OCI-LY1 (cell line): Measurements from ENCODE around the gene GRAMD1B.
"Not testable (repeated sequence)": the region's sequence is repeated elsewhere in the genome, so short reads cannot be mapped to it uniquely, and the experiment has no call there.

Experiments
- H2AFZ ChIP-seq: fragments of 200-600 bp; sonication (generic), shearing (Covaris generic); 2 replicates; pipeline ENCODE4 v1.6.0; 2014; ENCODE audit warnings: antibody characterized with exemption, mild to moderate bottlenecking, low read length
- H3F3A ChIP-seq: fragments of 200-600 bp; sonication (generic), shearing (Covaris generic); 2 replicates; pipeline ENCODE4 v1.6.0; 2014; ENCODE audit warnings: mild to moderate bottlenecking, antibody characterized with exemption, low read length, moderate library complexity; ENCODE audit not compliant: insufficient read depth
- H3K27ac ChIP-seq: fragments of 200-600 bp; sonication (generic); 2 replicates; pipeline ENCODE4 v1.5.1; 2014; ENCODE audit warnings: low read length, mixed run types, mild to moderate bottlenecking, low read depth; ENCODE audit not compliant: poor library complexity, severe bottlenecking
- H3K27me3 ChIP-seq: fragments of 200-600 bp; sonication (generic); 2 replicates; pipeline ENCODE4 v1.6.0; 2014; ENCODE audit warnings: antibody characterized with exemption, mild to moderate bottlenecking, low read length, moderate library complexity; ENCODE audit not compliant: insufficient read depth
- H3K36me3 ChIP-seq: fragments of 200-600 bp; sonication (generic); 2 replicates; pipeline ENCODE4 v1.6.1; 2014; ENCODE audit warnings: mild to moderate bottlenecking, antibody characterized with exemption, low read length, moderate library complexity, mixed read lengths; ENCODE audit not compliant: insufficient read depth
- H3K4me1 ChIP-seq: fragments of 200-600 bp; sonication (generic); 2 replicates; pipeline ENCODE4 v1.5.1; 2014; ENCODE audit warnings: mild to moderate bottlenecking, low read length, moderate library complexity; ENCODE audit not compliant: insufficient read depth, severe bottlenecking
- H3K4me2 ChIP-seq: fragments of 200-600 bp; sonication (generic), shearing (Covaris generic); 2 replicates; pipeline ENCODE4 v1.6.1; 2014; ENCODE audit warnings: low read length
- H3K4me3 ChIP-seq: fragments of 200-600 bp; sonication (generic); 2 replicates; pipeline ENCODE4 v1.5.1; 2014; ENCODE audit warnings: low read length, low read depth, mild to moderate bottlenecking, mixed read lengths; ENCODE audit not compliant: poor library complexity, severe bottlenecking
- H3K79me2 ChIP-seq: fragments of 200-600 bp; shearing (Covaris generic); 2 replicates; pipeline ENCODE4 v1.6.1; 2016; ENCODE audit warnings: mixed run types, low read length, mixed read lengths; ENCODE audit not compliant: insufficient read depth
- H3K9ac ChIP-seq: fragments of 200-600 bp; sonication (generic), shearing (Covaris generic); 2 replicates; pipeline ENCODE4 v1.6.1; 2014; ENCODE audit warnings: mild to moderate bottlenecking, low read length, mixed read lengths
- H3K9me2 ChIP-seq: fragments of 200-600 bp; sonication (generic), shearing (Covaris generic); 2 replicates; pipeline ENCODE4 v1.6.1; 2014; ENCODE audit warnings: low read depth, mild to moderate bottlenecking, low read length, mixed read lengths
- H3K9me3 ChIP-seq: fragments of 200-600 bp; shearing (Covaris generic); 2 replicates; pipeline ENCODE4 v1.6.1; 2014; ENCODE audit warnings: low read length, mixed read lengths
- H4K20me1 ChIP-seq: fragments of 200-600 bp; sonication (generic), shearing (Covaris generic); 2 replicates; pipeline ENCODE4 v1.6.0; 2016; ENCODE audit warnings: mild to moderate bottlenecking, low read length; ENCODE audit not compliant: insufficient read depth
- CTCF ChIP-seq: fragments of 200-600 bp; sonication (generic), shearing (Covaris generic); IDR thresholded peaks from 2 replicates; pipeline ENCODE4 v1.5.1; 2017; ENCODE audit warnings: mild to moderate bottlenecking, antibody characterized with exemption, low read length, moderate library complexity, mixed read lengths
- EZH2 ChIP-seq: fragments of 200-600 bp; sonication (generic), shearing (Covaris generic); IDR thresholded peaks from 2 replicates; pipeline ENCODE4 v1.8.0; 2017; ENCODE audit warnings: borderline replicate concordance, mixed run types, mild to moderate bottlenecking, antibody characterized with exemption, low read length, moderate library complexity, mixed read lengths

The GRAMD1B gene

DNA sequence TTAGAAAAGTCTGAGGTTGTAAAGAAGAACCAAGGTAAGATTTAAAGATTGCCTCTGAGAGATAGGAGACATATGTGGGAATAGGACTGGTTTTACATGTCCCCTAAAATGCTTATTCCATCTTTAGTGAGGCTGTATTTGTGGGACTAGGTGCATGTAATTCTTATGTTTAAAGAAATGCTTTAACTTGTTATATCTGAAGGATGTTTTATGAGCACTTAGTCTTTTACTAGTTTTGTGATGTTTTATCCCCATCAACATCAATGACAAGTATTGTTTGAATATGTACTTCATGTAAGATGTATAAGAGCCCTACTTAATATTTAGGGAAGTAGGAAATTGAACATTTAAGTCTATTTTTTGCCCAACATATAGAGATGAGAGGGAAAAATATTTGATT is 24.7 kb downstream of the GRAMD1B start:
- Histone ChIP-seq H3F3A (no peaks in the 10 kb centered on the region), H4K20me1 (no peaks in the 10 kb centered on the region), H3K4me1 (no peaks in the 10 kb centered on the region), H3K79me2 (no peaks in the 10 kb centered on the region), H3K27ac (no peak overlapping the region), H3K36me3 (no peaks in the 10 kb centered on the region), H3K9me2 (no peaks in the 10 kb centered on the region), H3K9me3 (no peaks in the 10 kb centered on the region), H3K4me2 (no peak overlapping the region), H3K9ac (no peak overlapping the region), H2AFZ (no peak overlapping the region), H3K27me3 (no peaks in the 10 kb centered on the region), H3K4me3 (no peak overlapping the region)
- TF ChIP-seq CTCF (no peak), EZH2 (no peak)

DNA sequence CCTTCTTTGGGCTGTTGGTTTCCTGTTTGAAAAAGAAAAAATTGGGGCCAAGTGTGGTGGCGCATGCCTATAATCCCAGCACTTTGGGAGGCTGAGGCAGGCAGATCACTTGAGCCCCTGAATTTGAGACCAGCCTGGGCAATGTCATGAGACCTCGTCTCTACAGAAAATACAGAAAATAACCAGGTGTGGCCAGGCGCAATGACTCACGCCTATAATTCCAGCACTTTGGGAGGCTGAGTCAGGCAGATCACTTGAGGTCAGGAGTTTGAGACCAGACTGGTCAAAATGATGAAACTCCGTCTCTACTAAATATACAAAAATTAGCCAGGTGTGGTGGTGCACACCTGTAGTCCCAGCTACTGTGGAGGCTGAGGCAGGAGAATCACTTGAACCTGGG is 26.4 kb downstream of the GRAMD1B start:
- H3K27ac ChIP-seq, H4K20me1 ChIP-seq, H3K4me1 ChIP-seq, H3K4me2 ChIP-seq, H3K9me3 ChIP-seq, H3K9me2 ChIP-seq, H2AFZ ChIP-seq, H3K9ac ChIP-seq, H3K36me3 ChIP-seq, H3F3A ChIP-seq, H3K27me3 ChIP-seq, H3K79me2 ChIP-seq, H3K4me3 ChIP-seq: not testable (repeated sequence)

DNA sequence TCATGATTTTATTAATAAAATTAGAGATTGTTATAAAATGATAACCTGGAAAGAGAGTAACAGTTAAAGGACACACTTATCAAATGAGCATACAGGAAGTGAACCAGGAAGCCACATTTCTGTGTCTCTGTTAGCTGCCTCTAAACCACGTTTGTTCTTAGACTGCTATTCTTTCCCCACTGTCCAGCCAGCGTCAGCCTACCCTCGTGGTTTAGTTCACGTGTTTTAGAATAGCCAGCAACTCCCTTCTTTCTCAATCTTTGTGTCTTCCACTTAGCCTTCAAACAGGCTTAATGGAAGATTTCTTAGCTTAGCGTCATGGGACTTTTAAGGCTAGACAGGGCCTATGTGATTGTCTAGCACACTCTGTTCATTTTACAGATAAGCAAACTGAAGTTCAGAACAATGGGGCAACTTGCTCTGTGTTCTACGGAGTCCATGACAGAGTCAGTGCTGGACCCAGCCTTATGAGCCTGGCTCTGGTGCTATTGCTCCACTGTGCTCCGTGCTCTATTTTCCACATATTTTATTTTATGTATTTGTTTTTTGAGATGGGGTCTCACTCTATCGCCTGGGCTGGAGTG is 27.2 kb downstream of the GRAMD1B start:
- Histone ChIP-seq H3K4me1 (no peaks in the 10 kb centered on the region), H2AFZ (no peak overlapping the region), H3K9me2 (no peaks in the 10 kb centered on the region), H4K20me1 (no peaks in the 10 kb centered on the region), H3K36me3 (no peaks in the 10 kb centered on the region), H3K27ac (no peak overlapping the region), H3F3A (no peaks in the 10 kb centered on the region), H3K9me3 (no peaks in the 10 kb centered on the region), H3K4me3 (no peak overlapping the region), H3K4me2 (no peak overlapping the region), H3K9ac (no peak overlapping the region), H3K27me3 (no peaks in the 10 kb centered on the region), H3K79me2 (no peaks in the 10 kb centered on the region)
- no peak for TF ChIP-seq EZH2
- no peak for TF ChIP-seq CTCF

DNA sequence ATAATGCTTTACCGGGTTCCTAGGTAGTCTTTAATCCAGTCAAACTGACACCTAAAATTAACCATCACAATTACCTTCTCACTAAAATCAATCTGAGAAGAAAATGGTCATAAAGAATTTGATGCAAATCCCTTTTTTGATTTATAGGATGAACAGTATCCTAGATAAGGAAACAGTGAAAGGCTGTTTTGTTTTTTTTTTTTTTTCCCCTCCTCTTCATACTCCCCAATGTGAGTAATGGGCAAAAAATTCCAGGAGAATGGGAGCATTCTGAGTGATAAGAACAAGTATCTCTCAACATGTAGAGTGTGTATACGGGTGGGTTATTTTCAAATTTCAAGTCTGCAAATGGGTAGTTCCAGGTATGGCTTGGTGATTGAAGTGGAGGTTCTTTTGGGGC is 28.4 kb downstream of the GRAMD1B start:
- Histone ChIP-seq H3K4me2 (no peak overlapping the region), H3K9me2 (no peaks in the 10 kb centered on the region), H3K9ac (no peak overlapping the region), H3K9me3 (no peaks in the 10 kb centered on the region), H3K27me3 (no peaks in the 10 kb centered on the region), H3K4me1 (no peaks in the 10 kb centered on the region), H3K36me3 (no peaks in the 10 kb centered on the region), H3F3A (no peaks in the 10 kb centered on the region), H3K79me2 (no peaks in the 10 kb centered on the region), H3K4me3 (no peak overlapping the region), H3K27ac (no peak overlapping the region), H4K20me1 (no peaks in the 10 kb centered on the region), H2AFZ (no peak overlapping the region)
- TF ChIP-seq EZH2: no peak
- TF ChIP-seq CTCF: no peak
